Lung (tissue), 12 donors: ENCODE data around the gene ASB6. TPM values are rescaled to one million over a fixed set of nuclear protein-coding genes. Genes with fewer than 3 reads are reported as not detected.

Experiments used
- ATAC-seq: fragments of 200-7000 bp; cut with Tn5 transposase; one replicate; pipeline ENCODE4 v1.9.1; 2020; ENCODE audit warnings: moderate number of reproducible peaks; ENCODE audit not compliant: insufficient read depth, low FRiP score
- DNase-seq, 3 donors: peaks; one replicate each; pipeline ENCODE4 v3.0.0-alpha.2; 2013 to 2017
- H3K27ac ChIP-seq, 2 donors: one replicate each; pipeline ENCODE4 v1.5.1; 2013; ENCODE audit warnings: mild to moderate bottlenecking in 2 of 2, moderate library complexity in 2 of 2, control low read depth in 1 of 2, inconsistent platforms in 1 of 2, low read depth in 1 of 2, low read length in 1 of 2
- H3K27me3 ChIP-seq, 3 donors: one replicate each; pipeline ENCODE4 v1.5.1; 2013; ENCODE audit warnings: low read length in 2 of 3; ENCODE audit not compliant: control insufficient read depth in 3 of 3, insufficient read depth in 3 of 3
- H3K36me3 ChIP-seq, 4 donors: one replicate each; pipeline ENCODE4 v1.5.1; 2013; ENCODE audit warnings: low read length in 4 of 4, mild to moderate bottlenecking in 1 of 4, moderate library complexity in 1 of 4; ENCODE audit not compliant: control insufficient read depth in 4 of 4, insufficient read depth in 4 of 4
- H3K4me1 ChIP-seq, 5 donors: one replicate each; pipeline ENCODE4 v1.5.1; 2013; ENCODE audit warnings: low read length in 5 of 5, mild to moderate bottlenecking in 2 of 5, moderate library complexity in 1 of 5; ENCODE audit not compliant: control insufficient read depth in 5 of 5, insufficient read depth in 5 of 5
- H3K4me3 ChIP-seq: one replicate; pipeline ENCODE4 v1.5.1; 2013; ENCODE audit warnings: mild to moderate bottlenecking, control low read depth, moderate library complexity
- H3K9ac ChIP-seq, 2 donors: one replicate each; pipeline ENCODE4 v1.5.1; 2013; ENCODE audit warnings: low read length in 2 of 2, control low read depth in 1 of 2; ENCODE audit not compliant: insufficient read depth in 1 of 2
- H3K9me3 ChIP-seq, 4 donors: one replicate each; pipeline ENCODE4 v1.5.1; 2013; ENCODE audit warnings: low read length in 3 of 4, mild to moderate bottlenecking in 1 of 4, moderate library complexity in 1 of 4; ENCODE audit not compliant: control insufficient read depth in 4 of 4, insufficient read depth in 3 of 4
- CTCF ChIP-seq: IDR thresholded peaks from 2 replicates; pipeline ENCODE4 v1.5.1; 2012; ENCODE audit warnings: mild to moderate bottlenecking; ENCODE audit errors: control extremely low read depth, extremely low read depth
- WGBS, 2 donors: extraction: QIAGEN DNeasy Blood & Tissue Kit; methylation state at CpG; one replicate each; pipeline ENCODE4 v1.1.7; 2013; 5-methylcytosine and 5-hydroxymethylcytosine counted together
- polyA plus RNA-seq, 2 donors: library from polyadenylated mRNA; stranded (reverse); fragments of 200-250 nt; gene quantifications; one replicate each; pipeline ENCODE4 v1.2.1, GENCODE V29; 2013
- total RNA-seq, 2 donors: library from RNA; depleted of rRNA in 1 of 2; stranded (reverse); fragments of >200 nt in 1 of 2; gene quantifications; one replicate each; pipeline ENCODE4 v1.2.1, GENCODE V29; 2014 to 2021
- donor health status: control.
- donor health status: control.
- donor health status: Bipolar disorder and iron deficiency.
- donor health status: healthy.
- donor health status: DM: yes; HTN: yes; CAD: no.

Gene ASB6
- total and polyA plus RNA-seq, 4 donors = 11.8 to 19.5 (median 16.1) TPM

- Histone ChIP-seq H3K9ac (no peak overlapping the region), H3K9me3 (no peaks in the 10 kb centered on the region), H3K27me3 (no peaks in the 10 kb centered on the region), H3K36me3 (peaks cover 0 to 23% (median 6%) of the 10 kb centered on the region in 4 donors), H3K27ac (no peak overlapping the region), H3K4me3 (no peak overlapping the region), H3K4me1 (peaks cover 0 to 26% (median 12%) of the 10 kb centered on the region in 5 donors)
- 63 to 79% methylated on average over 8 of the region's 8 CpGs for WGBS, 2 donors
- no peak for DNase-seq
- no peak for TF ChIP-seq CTCF
- no peak for ATAC-seq
Measured at GRCh38 chr9:129629251-129629820, 12.6 kb downstream of the ASB6 start.

- no peaks in the 10 kb centered on the region for H3K27me3 ChIP-seq
- peaks cover 0 to 17% (median 4%) of the 10 kb centered on the region in 4 donors for H3K36me3 ChIP-seq
- no peak for TF ChIP-seq CTCF
- no peak overlapping the region for H3K9ac ChIP-seq
- no peaks in the 10 kb centered on the region for H3K9me3 ChIP-seq
- WGBS, 2 donors = 81 to 86% methylated on average over 6 of the region's 6 CpGs
- DNase-seq (no peak), ATAC-seq (no peak)
- no peak overlapping the region for H3K4me3 ChIP-seq
- H3K4me1 ChIP-seq = peaks cover 0 to 26% (median 12%) of the 10 kb centered on the region in 5 donors
- H3K27ac ChIP-seq = no peak overlapping the region
Measured at GRCh38 chr9:129628709-129629108, 13.2 kb downstream of the ASB6 start.

DNA sequence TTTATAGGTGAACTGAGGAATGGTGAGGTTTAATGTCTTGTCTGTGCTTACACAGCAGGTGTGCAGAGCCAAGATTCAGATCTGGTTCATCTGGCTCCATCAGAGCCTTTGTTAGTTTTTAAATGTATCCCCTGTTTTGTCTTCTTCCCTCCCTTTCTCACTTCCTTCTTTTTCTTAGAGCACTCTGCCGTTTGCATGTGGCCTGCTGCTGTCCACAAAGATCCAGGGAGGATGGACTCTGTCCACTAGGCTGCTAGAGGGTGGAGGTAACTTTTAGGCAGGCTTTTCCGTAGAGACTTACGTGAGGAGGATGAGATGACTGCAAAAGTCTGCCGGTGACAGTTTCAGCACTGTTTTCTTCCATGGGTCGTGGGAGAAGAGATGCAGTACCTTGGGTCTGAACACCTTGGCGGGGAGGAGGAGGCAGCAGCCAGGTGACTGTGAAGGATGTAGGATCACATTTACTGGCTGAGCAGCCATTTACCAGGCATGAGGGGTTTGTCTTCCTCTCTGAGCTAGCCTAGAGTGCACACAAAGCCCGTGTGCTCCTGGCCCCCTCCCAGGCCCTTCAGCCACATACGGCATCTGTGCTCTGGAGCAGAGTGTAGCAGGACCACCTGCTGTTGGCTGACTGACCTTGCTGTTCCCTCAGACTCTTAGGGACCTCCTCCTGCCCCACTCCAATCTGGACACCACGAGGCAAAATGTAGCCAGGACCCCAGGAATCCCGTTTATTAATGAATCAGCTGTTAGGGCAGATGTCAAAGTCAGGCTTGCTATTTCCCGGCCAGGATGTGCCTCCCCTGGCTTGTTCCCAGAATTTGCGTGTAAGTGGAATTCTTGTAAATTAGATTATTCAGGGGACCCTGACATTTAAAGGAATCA lies 14.2 kb downstream of the ASB6 start:
- Histone ChIP-seq H3K4me3 (no peak overlapping the region), H3K9me3 (no peaks in the 10 kb centered on the region), H3K27ac (no peak overlapping the region), H3K36me3 (peaks cover 0 to 11% (median 1%) of the 10 kb centered on the region in 4 donors), H3K4me1 (peaks cover 0 to 26% (median 12%) of the 10 kb centered on the region in 5 donors), H3K27me3 (no peaks in the 10 kb centered on the region), H3K9ac (no peak overlapping the region)
- no peak for TF ChIP-seq CTCF
- WGBS, 2 donors = 61 to 68% methylated on average over 12 of the region's 12 CpGs
- DNase-seq = no peak
- ATAC-seq = no peak
